ENCODE data around the gene TTC24. TPM values are rescaled to one million over a fixed set of nuclear protein-coding genes. Genes with fewer than 3 reads are reported as not detected.

The TTC24 gene
- total RNA-seq, 1 experiment from 2014 or later, result not detected

DNA sequence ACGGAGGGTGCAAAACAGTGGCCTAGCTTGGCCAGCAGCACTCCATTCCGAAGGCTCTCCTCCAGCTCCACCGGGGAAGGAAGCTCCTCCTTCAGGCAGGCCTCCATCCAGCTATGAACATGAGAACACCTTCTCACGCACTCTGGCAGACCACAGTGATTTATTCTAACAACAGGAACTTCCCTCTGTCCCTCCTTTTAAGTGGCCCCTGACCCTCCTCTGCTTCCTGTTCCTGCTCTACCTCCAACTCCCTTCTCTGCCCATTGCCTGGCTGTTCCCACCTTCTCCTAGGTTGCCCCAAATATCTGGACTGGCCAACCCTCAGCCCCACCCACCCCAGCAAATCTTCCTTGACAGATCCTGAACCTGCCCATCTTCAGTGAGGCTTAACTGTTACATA lies 13.1 kb upstream of the TTC24 start:
- H3K4me1 Mint-ChIP-seq (ENCODE audit: low read depth, unreplicated experiment), result peaks cover 20% of the 10 kb centered on the region
- no peak overlapping the region for H3K4me3 Mint-ChIP-seq (ENCODE audit: low read depth, unreplicated experiment)
- CTCF ChIA-PET, result no interaction called here
- no peaks in the 10 kb centered on the region for H3K27me3 Mint-ChIP-seq (ENCODE audit: unreplicated experiment)
- H3K36me3 Mint-ChIP-seq (ENCODE audit: insufficient read depth, unreplicated experiment), result peaks cover 31% of the 10 kb centered on the region
- no peaks in the 10 kb centered on the region for H3K9me3 Mint-ChIP-seq (ENCODE audit: low read depth, unreplicated experiment)
- DNase-seq, result no peak
- no TSS peak for BruUV-seq (replicated peaks)
- intact Hi-C loops (cut with micrococcal nuclease; ENCODE audit: unreplicated experiment), result no loop called here
- TF ChIP-seq, protein P1, sequence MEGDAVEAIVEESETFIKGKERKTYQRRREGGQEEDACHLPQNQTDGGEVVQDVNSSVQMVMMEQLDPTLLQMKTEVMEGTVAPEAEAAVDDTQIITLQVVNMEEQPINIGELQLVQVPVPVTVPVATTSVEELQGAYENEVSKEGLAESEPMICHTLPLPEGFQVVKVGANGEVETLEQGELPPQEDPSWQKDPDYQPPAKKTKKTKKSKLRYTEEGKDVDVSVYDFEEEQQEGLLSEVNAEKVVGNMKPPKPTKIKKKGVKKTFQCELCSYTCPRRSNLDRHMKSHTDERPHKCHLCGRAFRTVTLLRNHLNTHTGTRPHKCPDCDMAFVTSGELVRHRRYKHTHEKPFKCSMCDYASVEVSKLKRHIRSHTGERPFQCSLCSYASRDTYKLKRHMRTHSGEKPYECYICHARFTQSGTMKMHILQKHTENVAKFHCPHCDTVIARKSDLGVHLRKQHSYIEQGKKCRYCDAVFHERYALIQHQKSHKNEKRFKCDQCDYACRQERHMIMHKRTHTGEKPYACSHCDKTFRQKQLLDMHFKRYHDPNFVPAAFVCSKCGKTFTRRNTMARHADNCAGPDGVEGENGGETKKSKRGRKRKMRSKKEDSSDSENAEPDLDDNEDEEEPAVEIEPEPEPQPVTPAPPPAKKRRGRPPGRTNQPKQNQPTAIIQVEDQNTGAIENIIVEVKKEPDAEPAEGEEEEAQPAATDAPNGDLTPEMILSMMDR (IDR thresholded peaks at IDR 0.05; ENCODE audit: unreplicated experiment), result no peak
- H3K27ac Mint-ChIP-seq (ENCODE audit: unreplicated experiment), result no peak overlapping the region

DNA sequence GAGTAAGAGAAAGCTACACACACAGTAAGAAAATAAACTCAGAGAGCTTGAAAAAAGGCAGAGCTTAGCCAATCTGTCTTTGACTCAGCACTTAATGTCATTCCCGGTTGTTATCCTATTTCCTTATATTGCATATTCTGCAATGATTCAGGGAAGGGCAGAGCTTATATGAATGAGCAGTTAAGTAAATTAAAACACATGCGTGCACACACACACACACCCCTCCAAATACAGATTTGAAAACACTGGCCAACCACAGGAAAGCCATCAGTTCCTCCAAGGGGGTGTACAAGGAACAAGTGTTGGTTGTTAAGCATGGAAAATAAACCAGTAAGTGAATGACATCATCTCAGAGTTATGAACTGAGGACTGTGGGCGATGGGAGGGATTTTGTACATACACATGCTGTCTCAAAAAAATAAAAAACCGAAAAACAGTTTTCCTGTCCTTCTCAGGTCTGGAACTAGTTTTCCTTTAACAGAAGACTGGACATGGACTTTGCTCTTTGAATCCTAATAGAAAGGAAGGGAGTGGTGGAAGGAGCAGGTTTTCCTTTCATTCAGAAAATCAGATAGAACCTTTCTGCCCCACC lies 8.2 kb upstream of the TTC24 start:
- H3K4me1 Mint-ChIP-seq (ENCODE audit: low read depth, unreplicated experiment), result peaks cover 38% of the 10 kb centered on the region
- H3K9me3 Mint-ChIP-seq (ENCODE audit: low read depth, unreplicated experiment), result no peaks in the 10 kb centered on the region
- CTCF ChIA-PET, result interaction anchor here (0.5 to 1.7 kb wide), 8 partner anchors 11 to 215 kb away, joined by 3 to 18 read pairs (median 3); no protein-coding TSS in a partner anchor
- H3K4me3 Mint-ChIP-seq (ENCODE audit: low read depth, unreplicated experiment), result peak overlapping the region; percentile 92
- intact Hi-C loops (cut with micrococcal nuclease; ENCODE audit: unreplicated experiment), result loop anchor here (5.0 kb wide), 2 partner anchors 69 to 99 kb away; partner anchors contain the start of gene MEF2D
- no TSS peak for BruUV-seq (replicated peaks)
- TF ChIP-seq, protein P1 (IDR thresholded peaks at IDR 0.05; ENCODE audit: unreplicated experiment), result no peak
- H3K27me3 Mint-ChIP-seq (ENCODE audit: unreplicated experiment), result peaks cover 22% of the 10 kb centered on the region
- H3K27ac Mint-ChIP-seq (ENCODE audit: unreplicated experiment), result peak overlapping the region; percentile 80
- H3K36me3 Mint-ChIP-seq (ENCODE audit: insufficient read depth, unreplicated experiment), result peaks cover 47% of the 10 kb centered on the region
- peak; percentile 58 for DNase-seq

DNA sequence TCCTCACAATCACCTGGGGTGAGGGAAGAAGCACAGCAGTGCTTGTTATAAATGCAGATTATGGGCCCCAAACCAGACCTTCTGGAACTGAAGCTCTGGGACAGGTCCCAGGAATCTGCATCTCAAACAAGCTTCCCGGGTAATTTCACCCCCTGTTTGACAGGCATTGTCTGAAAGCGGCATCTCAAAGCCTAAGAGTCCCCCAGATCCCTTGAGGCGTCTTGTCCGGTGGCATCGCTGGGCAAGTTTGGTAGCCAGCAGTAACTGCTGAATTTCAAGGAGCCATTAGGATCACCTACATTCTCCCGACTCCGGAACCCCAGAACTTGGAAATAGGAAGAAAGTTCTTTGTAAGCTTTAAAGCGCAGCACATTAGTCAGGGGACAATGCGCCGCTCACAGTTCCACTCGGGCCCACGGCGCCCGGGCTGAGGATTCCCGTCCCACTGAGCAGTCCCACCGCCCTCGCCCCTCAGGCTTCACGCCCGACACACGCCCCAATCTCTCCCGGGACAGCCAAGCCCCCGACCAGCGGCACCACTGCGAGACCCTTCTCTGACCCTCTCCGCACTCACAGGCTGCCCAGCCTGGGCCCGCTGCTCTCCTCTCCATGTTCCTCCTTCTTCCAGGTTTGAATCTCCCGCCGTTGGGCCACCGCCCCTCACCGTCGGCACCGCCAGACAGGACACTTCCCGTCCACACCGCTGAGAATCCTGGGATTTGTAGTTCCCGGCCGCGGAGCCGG lies 7.4 kb upstream of the TTC24 start, which contains the start of gene IQGAP3:
Gene IQGAP3, minus strand, starts transcription at position 647 of the 744 bp plus-strand sequence. Its CDS starts 36 bp downstream, at position 611.
- no peaks in the 10 kb centered on the region for H3K9me3 Mint-ChIP-seq (ENCODE audit: low read depth, unreplicated experiment)
- intact Hi-C loops (cut with micrococcal nuclease; ENCODE audit: unreplicated experiment), result loop anchor here (5.0 kb wide), 2 partner anchors 70 to 100 kb away; partner anchors contain the start of gene MEF2D
- peaks cover 44% of the 10 kb centered on the region for H3K36me3 Mint-ChIP-seq (ENCODE audit: insufficient read depth, unreplicated experiment)
- peak within 1 kb of the TSS; percentile 92 for H3K4me3 Mint-ChIP-seq (ENCODE audit: low read depth, unreplicated experiment)
- TF ChIP-seq, protein P1 (IDR thresholded peaks at IDR 0.05; ENCODE audit: unreplicated experiment), result no peak
- H3K4me1 Mint-ChIP-seq (ENCODE audit: low read depth, unreplicated experiment), result peaks cover 38% of the 10 kb centered on the region
- BruUV-seq (replicated peaks), result TSS peak; percentile 100
- CTCF ChIA-PET, result interaction anchor here (1.0 to 1.7 kb wide), 4 partner anchors 69 to 216 kb away, joined by 3 to 18 read pairs (median 4); no protein-coding TSS in a partner anchor
- peaks cover 22% of the 10 kb centered on the region for H3K27me3 Mint-ChIP-seq (ENCODE audit: unreplicated experiment)
- peak; percentile 95 for DNase-seq
- peak within 1 kb of the TSS; percentile 80 for H3K27ac Mint-ChIP-seq (ENCODE audit: unreplicated experiment)

DNA sequence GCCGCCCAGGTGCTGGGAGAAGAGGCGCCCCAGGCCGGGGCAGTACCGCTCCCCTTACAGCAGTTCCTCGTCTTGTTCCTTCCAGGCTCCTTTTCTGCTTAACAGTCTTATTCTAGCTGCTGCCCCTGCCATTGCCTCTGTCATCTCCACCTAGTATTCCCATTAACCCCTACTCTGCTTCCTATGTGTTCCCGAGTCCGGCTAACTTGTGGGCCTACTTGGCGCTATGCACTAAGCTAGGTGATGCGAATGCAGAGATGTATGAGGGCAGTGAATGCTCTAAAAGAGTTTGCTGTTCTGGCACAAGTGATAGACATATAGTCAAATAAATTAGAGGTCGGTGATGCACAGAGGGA lies 6.9 kb upstream of the TTC24 start:
- H3K27ac Mint-ChIP-seq (ENCODE audit: unreplicated experiment), result peak overlapping the region; percentile 80
- H3K4me1 Mint-ChIP-seq (ENCODE audit: low read depth, unreplicated experiment), result peaks cover 38% of the 10 kb centered on the region
- H3K4me3 Mint-ChIP-seq (ENCODE audit: low read depth, unreplicated experiment), result peak overlapping the region; percentile 92
- H3K27me3 Mint-ChIP-seq (ENCODE audit: unreplicated experiment), result peaks cover 22% of the 10 kb centered on the region
- peaks cover 39% of the 10 kb centered on the region for H3K36me3 Mint-ChIP-seq (ENCODE audit: insufficient read depth, unreplicated experiment)
- intact Hi-C loops (cut with micrococcal nuclease; ENCODE audit: unreplicated experiment), result loop anchor here (5.0 kb wide), 2 partner anchors 70 to 100 kb away; partner anchors contain the start of gene MEF2D
- no TSS peak for BruUV-seq (replicated peaks)
- DNase-seq, result no peak
- no peaks in the 10 kb centered on the region for H3K9me3 Mint-ChIP-seq (ENCODE audit: low read depth, unreplicated experiment)
- TF ChIP-seq, protein P1 (IDR thresholded peaks at IDR 0.05; ENCODE audit: unreplicated experiment), result no peak
- CTCF ChIA-PET, result no interaction called here

Measured in Calu3 (cell line).